NCI-H510A (cell line): ENCODE data around the gene ABCC6.
"Not testable (repeated sequence)": the region's sequence is repeated elsewhere in the genome, so short reads cannot be mapped to it uniquely, and the experiment has no call there.

Experiments
- DNase-seq: peaks from one replicate; lab custom pipeline; 2025; lab: John Stamatoyannopoulos, UW

The ABCC6 gene

GRCh38 chr16:16223662-16224241 lies 458 bp upstream of the ABCC6 start:
- DNase-seq: not testable (repeated sequence)

GRCh38 chr16:16221382-16221781 lies 1.9 kb downstream of the ABCC6 start:
- not testable (repeated sequence) for DNase-seq

GRCh38 chr16:16220449-16220848 lies 2.8 kb downstream of the ABCC6 start:
- DNase-seq: not testable (repeated sequence)

- not testable (repeated sequence) for DNase-seq
These were observed 4.5 kb downstream of the ABCC6 start for GRCh38 chr16:16218787-16219186.

GRCh38 chr16:16218349-16218748 lies 4.9 kb downstream of the ABCC6 start:
- not testable (repeated sequence) for DNase-seq

- not testable (repeated sequence) for DNase-seq
These were observed 9.4 kb downstream of the ABCC6 start for GRCh38 chr16:16213863-16214293.

GRCh38 chr16:16211404-16211803 lies 11.9 kb downstream of the ABCC6 start:
- DNase-seq: not testable (repeated sequence)

- not testable (repeated sequence) for DNase-seq
These were observed 14.8 kb downstream of the ABCC6 start for GRCh38 chr16:16208461-16208860.

- DNase-seq: not testable (repeated sequence)
These were observed 15.4 kb downstream of the ABCC6 start for GRCh38 chr16:16207787-16208334.

GRCh38 chr16:16207097-16207786 lies 16.1 kb downstream of the ABCC6 start:
- DNase-seq: not testable (repeated sequence)

GRCh38 chr16:16205864-16206263 lies 17.4 kb downstream of the ABCC6 start:
- not testable (repeated sequence) for DNase-seq

GRCh38 chr16:16204552-16204951 lies 18.7 kb downstream of the ABCC6 start:
- DNase-seq: not testable (repeated sequence)

GRCh38 chr16:16203494-16203893 lies 19.8 kb downstream of the ABCC6 start:
- DNase-seq: not testable (repeated sequence)

GRCh38 chr16:16202400-16203143 lies 20.7 kb downstream of the ABCC6 start:
- DNase-seq: peak; percentile 47

GRCh38 chr16:16201880-16202279 lies 21.4 kb downstream of the ABCC6 start:
- not testable (repeated sequence) for DNase-seq

GRCh38 chr16:16200391-16200790 lies 22.9 kb downstream of the ABCC6 start:
- not testable (repeated sequence) for DNase-seq

- DNase-seq: not testable (repeated sequence)
These were observed 23.9 kb downstream of the ABCC6 start for GRCh38 chr16:16199428-16199827.

GRCh38 chr16:16197966-16198365 lies 25.3 kb downstream of the ABCC6 start:
- DNase-seq: no peak

- no peak for DNase-seq
These were observed 26.0 kb downstream of the ABCC6 start for GRCh38 chr16:16197331-16197730.

- DNase-seq: no peak
These were observed 27.2 kb downstream of the ABCC6 start for GRCh38 chr16:16196099-16196498.

GRCh38 chr16:16191493-16192167 lies 31.7 kb downstream of the ABCC6 start:
- no peak for DNase-seq

GRCh38 chr16:16190966-16191365 lies 32.3 kb downstream of the ABCC6 start:
- not testable (repeated sequence) for DNase-seq
